SU-DHL-6 (cell line): ENCODE results near the gene PACS1.

Experiments
- CTCF ChIP-seq: fragments of 200-600 bp; sonication (generic); IDR thresholded peaks from one replicate; pipeline ENCODE4 v1.5.1; 2017; ENCODE audit warnings: antibody characterized with exemption, mild to moderate bottlenecking, low read length, moderate library complexity; ENCODE audit not compliant: insufficient read depth, poor library complexity, severe bottlenecking
- EZH2phosphoT487 ChIP-seq: fragments of 200-600 bp; sonication (generic), shearing (Covaris generic); conservative IDR thresholded peaks from 2 replicates; pipeline ENCODE4 v1.6.1; 2018; ENCODE audit warnings: mild to moderate bottlenecking, antibody characterized with exemption, low read length, moderate library complexity, mixed read lengths

- no peak for TF ChIP-seq CTCF
- no peak for TF ChIP-seq EZH2phosphoT487
Observed at GRCh38 chr11:66228521-66228920, 158.4 kb downstream of the PACS1 start.
